B cell (primary cell): ENCODE results near the gene INO80D. TPM values are rescaled to one million over a fixed set of nuclear protein-coding genes. Genes with fewer than 3 reads are reported as not detected.

Experiments used
- polyA plus RNA-seq: library from polyadenylated mRNA; depleted of rRNA; stranded (reverse); fragments of >200 nt; gene quantifications from 2 replicates; pipeline ENCODE4 v1.2.3, GENCODE V29; 2012
- small RNA-seq: library from RNA; depleted of rRNA; stranded (forward); fragments of <200 nt; gene quantifications from one replicate; pipeline ENCODE3, GENCODE V24; 2012; ENCODE audit warnings: low replicate concordance, low read depth; ENCODE audit not compliant: insufficient read length
- total RNA-seq, 2 donors: library from RNA; stranded (reverse); fragments of 120-200 nt in 1 of 2; gene quantifications; 1 replicate in 1 of 2; 2 replicates in 1 of 2; pipeline versions ENCODE4 v1.2.3 to v1.2.4, GENCODE V29; 2013 to 2022

INO80D gene
- total and polyA plus RNA-seq, 2 donors (not counting 1 experiment from before 2014, with no cell fraction given) = 6.3 to 61.2 TPM

Small RNAs within 50 kb of the gene (small RNA-seq; reads per million reads assigned to genes)
- gene RF00006 (not detected), gene RF00019 (not detected)

Other genes starting within 250 kb of the INO80D start
- 42.4 and 46.3 TPM in 2 replicates for gene NDUFS1, start 73.3 kb upstream of the INO80D start, total RNA-seq
- gene NDUFS1, start 73.3 kb upstream of the INO80D start, polyA plus RNA-seq = 12.3 and 23.7 TPM in 2 replicates
- 813 and 862 TPM in 2 replicates for gene EEF1B2, start 73.7 kb upstream of the INO80D start, total RNA-seq
- 815 and 888 TPM in 2 replicates for gene EEF1B2, start 73.7 kb upstream of the INO80D start, polyA plus RNA-seq
- gene ZDBF2, start 188.5 kb upstream of the INO80D start, total RNA-seq = 16.5 and 18.7 TPM in 2 replicates
- gene ZDBF2, start 188.5 kb upstream of the INO80D start, polyA plus RNA-seq = 1.8 and 3.7 TPM in 2 replicates